ENCODE data around the gene OVAAL. TPM values are rescaled to one million over a fixed set of nuclear protein-coding genes. Genes with fewer than 3 reads are reported as not detected.

OVAAL gene
- total RNA-seq, 6 experiments from 2014 or later: not detected

DNA sequence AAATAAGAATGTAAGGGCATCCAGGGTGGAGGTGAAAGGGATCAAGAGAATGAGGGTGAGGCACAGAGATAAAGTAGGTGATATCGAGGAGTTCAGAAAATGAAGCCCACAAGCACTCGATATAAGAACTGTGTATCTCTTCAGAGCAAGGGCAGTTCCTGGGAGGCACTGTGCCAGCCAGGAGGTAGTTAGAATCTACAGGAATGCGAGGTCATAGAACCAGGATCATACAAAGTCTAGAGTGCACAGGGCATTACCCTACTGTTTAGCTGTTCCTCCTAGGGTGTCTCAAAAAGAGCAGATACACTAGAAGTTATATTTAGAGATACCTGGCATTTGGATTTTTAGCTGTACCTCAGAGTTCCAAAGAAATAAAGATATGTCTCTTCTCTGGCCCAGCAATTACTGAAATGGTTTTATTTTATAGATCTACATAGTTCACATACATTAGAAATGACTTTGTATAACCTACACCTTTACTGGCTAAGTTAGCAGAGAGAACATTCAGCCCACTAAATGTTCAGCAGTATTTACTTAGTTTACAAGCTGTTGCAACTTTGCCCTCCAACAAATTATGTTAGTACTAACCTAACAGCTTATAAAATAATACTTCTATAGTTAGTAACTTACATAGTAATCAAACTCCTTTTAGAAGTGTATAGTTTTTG, 1.6 kb downstream of the OVAAL start:
- peak overlapping the region; percentile 88 for H3K27ac Mint-ChIP-seq
- TF ChIP-seq, protein P1, sequence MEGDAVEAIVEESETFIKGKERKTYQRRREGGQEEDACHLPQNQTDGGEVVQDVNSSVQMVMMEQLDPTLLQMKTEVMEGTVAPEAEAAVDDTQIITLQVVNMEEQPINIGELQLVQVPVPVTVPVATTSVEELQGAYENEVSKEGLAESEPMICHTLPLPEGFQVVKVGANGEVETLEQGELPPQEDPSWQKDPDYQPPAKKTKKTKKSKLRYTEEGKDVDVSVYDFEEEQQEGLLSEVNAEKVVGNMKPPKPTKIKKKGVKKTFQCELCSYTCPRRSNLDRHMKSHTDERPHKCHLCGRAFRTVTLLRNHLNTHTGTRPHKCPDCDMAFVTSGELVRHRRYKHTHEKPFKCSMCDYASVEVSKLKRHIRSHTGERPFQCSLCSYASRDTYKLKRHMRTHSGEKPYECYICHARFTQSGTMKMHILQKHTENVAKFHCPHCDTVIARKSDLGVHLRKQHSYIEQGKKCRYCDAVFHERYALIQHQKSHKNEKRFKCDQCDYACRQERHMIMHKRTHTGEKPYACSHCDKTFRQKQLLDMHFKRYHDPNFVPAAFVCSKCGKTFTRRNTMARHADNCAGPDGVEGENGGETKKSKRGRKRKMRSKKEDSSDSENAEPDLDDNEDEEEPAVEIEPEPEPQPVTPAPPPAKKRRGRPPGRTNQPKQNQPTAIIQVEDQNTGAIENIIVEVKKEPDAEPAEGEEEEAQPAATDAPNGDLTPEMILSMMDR (IDR thresholded peaks at IDR 0.05): no peak
- DNase-seq: no peak
- no peaks in the 10 kb centered on the region; the same call in 1 of the 2 replicates for H3K36me3 Mint-ChIP-seq (ENCODE audit: low read depth)
- H3K27me3 Mint-ChIP-seq (ENCODE audit: insufficient read depth): peaks cover 3% of the 10 kb centered on the region
- peaks cover 60% of the 10 kb centered on the region for H3K4me1 Mint-ChIP-seq (ENCODE audit: low read depth)
- no peaks in the 10 kb centered on the region for H3K9me3 Mint-ChIP-seq
- H3K4me3 Mint-ChIP-seq: peak overlapping the region; percentile 36

DNA sequence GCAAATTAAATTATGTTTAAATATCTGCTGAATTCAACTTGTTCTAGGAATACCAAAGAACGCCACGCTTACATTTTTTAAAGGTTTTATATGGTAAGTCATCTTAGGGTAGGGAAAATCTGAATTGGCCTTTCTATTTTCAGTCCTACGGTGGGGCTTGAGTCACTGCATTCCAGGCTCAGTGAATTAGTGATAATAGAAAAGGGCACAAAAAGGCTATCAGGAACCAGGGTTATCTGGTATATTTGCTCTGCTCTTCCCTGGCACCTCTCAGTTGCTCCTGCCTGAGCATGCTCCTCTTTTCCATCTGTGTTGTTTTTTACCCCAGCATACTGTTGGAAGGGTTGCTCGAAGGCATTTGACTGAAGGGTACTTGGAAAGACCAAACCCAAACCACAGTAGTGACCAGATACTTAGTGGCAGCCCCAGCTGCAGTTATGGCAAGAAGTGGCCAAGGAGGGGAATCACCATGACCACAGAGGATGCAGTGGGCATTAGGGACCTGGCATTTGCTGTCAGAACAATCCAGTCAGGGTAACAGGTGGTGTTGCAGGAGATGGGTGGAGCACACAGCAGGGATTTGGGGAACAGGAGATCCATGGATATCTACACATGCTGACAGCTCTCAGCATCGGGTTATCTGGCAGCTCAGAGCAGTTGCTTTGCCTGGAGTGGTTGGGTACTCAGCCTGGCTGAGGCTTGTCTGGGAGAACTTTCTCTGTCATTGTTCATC, 2.3 kb downstream of the OVAAL start:
- Mint-ChIP-seq H3K9me3 (no peaks in the 10 kb centered on the region), H3K36me3 (ENCODE audit: low read depth) (no peaks in the 10 kb centered on the region; the same call in 1 of the 2 replicates), H3K27me3 (ENCODE audit: insufficient read depth) (peaks cover 3% of the 10 kb centered on the region), H3K4me3 (peak overlapping the region; percentile 67), H3K27ac (peak overlapping the region; percentile 88), H3K4me1 (ENCODE audit: low read depth) (peaks cover 60% of the 10 kb centered on the region)
- TF ChIP-seq, protein P1 (IDR thresholded peaks at IDR 0.05): no peak
- peak; percentile 64 for DNase-seq

DNA sequence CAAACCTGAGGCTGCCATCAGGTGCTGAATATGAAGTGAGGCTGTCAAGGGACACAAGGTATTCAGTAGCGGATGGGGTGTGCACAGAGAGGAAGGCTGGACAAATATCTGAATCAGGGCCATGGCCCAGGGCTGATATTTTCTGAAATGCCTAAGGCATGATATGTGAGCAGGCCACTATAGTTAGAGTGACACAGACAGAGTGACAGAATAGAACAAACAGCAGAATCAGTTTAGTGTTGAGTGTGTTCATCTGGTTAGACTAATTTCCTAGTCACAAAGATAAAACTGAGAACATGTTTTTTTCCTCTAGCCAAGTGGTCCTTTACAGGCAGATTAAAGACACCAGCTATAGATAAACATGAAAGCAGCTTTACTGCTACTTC, 3.9 kb downstream of the OVAAL start:
- H3K4me3 Mint-ChIP-seq: no peak overlapping the region
- H3K4me1 Mint-ChIP-seq (ENCODE audit: low read depth): peaks cover 65% of the 10 kb centered on the region
- TF ChIP-seq, protein P1 (IDR thresholded peaks at IDR 0.05): no peak
- peaks cover 1% of the 10 kb centered on the region for H3K27me3 Mint-ChIP-seq (ENCODE audit: insufficient read depth)
- DNase-seq: no peak
- H3K36me3 Mint-ChIP-seq (ENCODE audit: low read depth): no peaks in the 10 kb centered on the region; the same call in 1 of the 2 replicates
- no peaks in the 10 kb centered on the region for H3K9me3 Mint-ChIP-seq
- peak overlapping the region; percentile 86 for H3K27ac Mint-ChIP-seq

DNA sequence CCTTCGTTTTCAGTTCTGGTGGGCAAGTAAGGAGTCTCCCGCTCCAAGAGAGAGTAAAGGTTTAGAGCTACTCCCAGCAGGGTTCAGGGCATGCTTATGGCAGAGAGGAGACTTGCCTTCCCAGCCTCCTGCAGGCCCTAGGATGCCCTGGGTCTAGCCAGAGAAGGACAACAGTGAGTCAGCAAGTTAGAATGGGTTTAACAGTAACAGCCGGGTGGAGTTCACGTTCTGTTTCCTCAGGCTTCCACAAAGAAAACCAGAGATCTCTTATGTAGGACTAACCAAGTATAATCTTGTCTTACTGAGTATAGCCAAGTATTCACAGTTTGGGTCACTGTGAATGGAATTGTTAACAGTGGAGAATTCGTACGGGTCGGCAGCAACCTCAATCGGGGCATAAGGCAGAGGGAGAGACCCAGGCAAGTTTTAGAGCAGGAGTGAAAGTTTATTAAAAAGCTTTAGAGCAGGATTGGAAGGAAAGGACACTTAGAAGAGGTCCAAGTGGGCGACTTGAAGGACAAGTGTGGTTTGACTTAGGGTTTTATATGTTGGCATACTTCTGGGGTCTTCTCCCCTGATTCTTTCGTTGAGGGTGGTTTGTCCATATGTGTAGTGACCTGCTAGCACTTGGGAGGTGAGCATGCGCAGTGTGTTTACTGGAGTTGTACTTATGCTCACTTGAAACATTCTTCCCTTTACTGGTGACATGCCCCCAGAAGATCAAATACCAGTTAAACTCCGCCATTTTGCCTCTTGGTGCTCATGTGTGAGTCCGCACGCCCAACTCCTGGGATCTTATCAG, 4.5 kb downstream of the OVAAL start:
- TF ChIP-seq, protein P1 (IDR thresholded peaks at IDR 0.05): no peak
- H3K27ac Mint-ChIP-seq: peak overlapping the region; percentile 86
- H3K4me3 Mint-ChIP-seq: peak overlapping the region; percentile 20
- no peaks in the 10 kb centered on the region for H3K9me3 Mint-ChIP-seq
- peaks cover 71% of the 10 kb centered on the region for H3K4me1 Mint-ChIP-seq (ENCODE audit: low read depth)
- DNase-seq: peak; percentile 68
- H3K36me3 Mint-ChIP-seq (ENCODE audit: low read depth): no peaks in the 10 kb centered on the region; the same call in 1 of the 2 replicates
- peaks cover 1% of the 10 kb centered on the region for H3K27me3 Mint-ChIP-seq (ENCODE audit: insufficient read depth)

DNA sequence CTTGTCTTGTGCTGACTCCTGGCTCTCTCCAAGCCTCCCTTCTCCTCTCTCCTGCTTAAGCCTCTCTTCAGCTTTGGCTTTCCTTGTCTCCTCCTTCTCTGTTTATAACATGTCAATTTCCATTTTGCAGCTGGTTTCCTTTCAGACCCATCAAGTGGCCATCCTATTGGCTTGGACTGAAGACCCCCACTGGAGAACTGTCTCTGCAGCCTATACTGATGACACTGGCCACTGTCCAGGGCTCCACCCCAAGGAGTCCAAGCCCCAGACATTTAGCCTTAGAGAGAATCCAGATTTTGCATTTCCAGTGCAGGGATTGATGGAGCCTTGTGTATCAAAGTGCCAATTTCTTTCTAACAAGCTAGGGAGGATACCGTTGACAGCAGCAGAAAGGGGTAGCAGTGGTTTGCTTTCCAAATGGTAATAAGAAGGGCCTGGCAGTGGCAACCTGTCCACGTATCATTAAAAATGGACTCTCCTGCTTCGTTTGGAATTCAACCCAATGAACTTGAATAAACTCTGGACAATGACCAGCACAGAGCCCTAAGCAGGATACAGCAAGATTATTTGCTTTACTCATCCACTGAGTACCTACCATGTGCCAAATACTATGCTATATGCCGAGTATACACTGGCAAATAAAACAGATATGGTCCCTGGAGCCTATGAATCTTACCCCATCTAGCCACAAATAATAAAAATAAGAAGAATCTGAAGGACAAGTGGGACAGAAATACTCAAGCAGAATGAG, 6.5 kb downstream of the OVAAL start:
- H3K36me3 Mint-ChIP-seq (ENCODE audit: low read depth): no peaks in the 10 kb centered on the region; the same call in 1 of the 2 replicates
- no peak for DNase-seq
- no peak overlapping the region; the same call in 1 of the 2 replicates for H3K27ac Mint-ChIP-seq
- no peaks in the 10 kb centered on the region for H3K9me3 Mint-ChIP-seq
- H3K4me1 Mint-ChIP-seq (ENCODE audit: low read depth): peaks cover 73% of the 10 kb centered on the region
- no peak overlapping the region for H3K4me3 Mint-ChIP-seq
- peaks cover 1% of the 10 kb centered on the region for H3K27me3 Mint-ChIP-seq (ENCODE audit: insufficient read depth)
- TF ChIP-seq, protein P1 (IDR thresholded peaks at IDR 0.05): no peak

Data from HFFc6 (cell line).